ENCODE results near the gene GFPT1.

GRCh38 chr2:69322631-69323030, 64.4 kb downstream of the GFPT1 start:
- TF ChIP-seq CTCF (optimal IDR thresholded peaks at IDR 0.05 in 1 of 3, IDR thresholded peaks at IDR 0.05 in 1 of 3, conservative IDR thresholded peaks at IDR 0.05 in 1 of 3; ENCODE audit: extremely low read depth in 1 of 3, insufficient read depth in 2 of 3, low read length in 3 of 3) (no peak), EZH2 (IDR thresholded peaks at IDR 0.05; ENCODE audit: low read length) (no peak)

Measured in keratinocyte (primary cell).